Hepatocyte (in vitro differentiated cells): ENCODE data around the gene SLC35G4. TPM values are rescaled to one million over a fixed set of nuclear protein-coding genes. Genes with fewer than 3 reads are reported as not detected.

Experiments used
- microRNA-seq: library from miRNA; unstranded; fragments of <30 nt; microRNA quantifications from one replicate; pipeline ENCODE4, GENCODE V29; 2017
- polyA plus RNA-seq: library from polyadenylated mRNA; unstranded; fragments of >200 nt; fragmentation: Nextera tagmentation; extraction: Ambion mirVana; gene quantifications from 2 replicates; pipeline ENCODE4 v1.2.1, GENCODE V29; 2016
- small RNA-seq: library from RNA; depleted of rRNA; stranded (forward); fragments of <200 nt; gene quantifications from one replicate; pipeline ENCODE3, GENCODE V24; 2014
- total RNA-seq: library from RNA; depleted of rRNA; stranded (reverse); fragments of >200 nt; gene quantifications from 2 replicates; pipeline ENCODE4 v1.2.3, GENCODE V29; 2014

SLC35G4 gene
- total and polyA plus RNA-seq, 2 experiments from 2014 or later: not detected

Small RNA genes within 50 kb of the gene (microRNA-seq; reads per million reads assigned to microRNA genes)
- not detected for gene MIR7153

Small RNA genes within 50 kb of the gene (small RNA-seq; reads per million reads assigned to genes)
- gene AP001120.4: not detected

Other genes with a start within 250 kb of the SLC35G4 start
- gene GNAL, start 79.7 kb downstream of the SLC35G4 start, total RNA-seq: 5.2 and 7.1 TPM in 2 replicates
- gene GNAL, start 79.7 kb downstream of the SLC35G4 start, polyA plus RNA-seq: 2.7 and 4.4 TPM in 2 replicates
- 83.1 and 85.3 TPM in 2 replicates for gene CHMP1B, start 241.8 kb downstream of the SLC35G4 start, total RNA-seq
- 56.6 and 70.1 TPM in 2 replicates for gene CHMP1B, start 241.8 kb downstream of the SLC35G4 start, polyA plus RNA-seq